Hematopoietic multipotent progenitor cell treated with erythropoietin and hydrocortisone succinate and interleukin-3 and kit ligand, for 4 days (in vitro differentiated cells): ENCODE data around the gene SLC41A1.

Source experiments
- DNase-seq: peaks from one replicate; pipeline ENCODE4 v3.0.0-alpha.2; 2015

The SLC41A1 gene

GRCh38 chr1:205785446-205785845 lies 27.6 kb downstream of the SLC41A1 start:
- no peak for DNase-seq

- DNase-seq = no peak
Measured at GRCh38 chr1:205783904-205784303, 29.1 kb downstream of the SLC41A1 start.

GRCh38 chr1:205783433-205783795 lies 29.6 kb downstream of the SLC41A1 start:
- no peak for DNase-seq

GRCh38 chr1:205782627-205783432 lies 30.2 kb downstream of the SLC41A1 start:
- no peak for DNase-seq

GRCh38 chr1:205780335-205780734 lies 32.7 kb downstream of the SLC41A1 start:
- no peak for DNase-seq

- peak; percentile 75 for DNase-seq
Measured at GRCh38 chr1:205777994-205778393, 35.0 kb downstream of the SLC41A1 start.

GRCh38 chr1:205775717-205776056 lies 37.3 kb downstream of the SLC41A1 start:
- DNase-seq = no peak

GRCh38 chr1:205775015-205775716 lies 37.8 kb downstream of the SLC41A1 start, which contains the start of gene RAB29:
RAB29 (minus strand) TSS chr1:205775482; CDS start chr1:205774956, 526 bp downstream.
- DNase-seq = peak; percentile 93

GRCh38 chr1:205774198-205775014 lies 38.6 kb downstream of the SLC41A1 start:
- peak; percentile 21 for DNase-seq

- DNase-seq = no peak
Measured at GRCh38 chr1:205772607-205773032, 40.4 kb downstream of the SLC41A1 start.

- DNase-seq = no peak
Measured at GRCh38 chr1:205770618-205771017, 42.4 kb downstream of the SLC41A1 start.

GRCh38 chr1:205769641-205770365 lies 43.2 kb downstream of the SLC41A1 start:
- DNase-seq = no peak

- no peak for DNase-seq
Measured at GRCh38 chr1:205767248-205767647, 45.8 kb downstream of the SLC41A1 start.

- no peak for DNase-seq
Measured at GRCh38 chr1:205766570-205766969, 46.4 kb downstream of the SLC41A1 start.

- DNase-seq = no peak
Measured at GRCh38 chr1:205766038-205766437, 47.0 kb downstream of the SLC41A1 start.

GRCh38 chr1:205764578-205764977 lies 48.4 kb downstream of the SLC41A1 start:
- DNase-seq = no peak

GRCh38 chr1:205763980-205764379 lies 49.0 kb downstream of the SLC41A1 start:
- DNase-seq = no peak

- no peak for DNase-seq
Measured at GRCh38 chr1:205760606-205761005, 52.4 kb downstream of the SLC41A1 start.

- no peak for DNase-seq
Measured at GRCh38 chr1:205756552-205756951, 56.4 kb downstream of the SLC41A1 start.

- no peak for DNase-seq
Measured at GRCh38 chr1:205754857-205755256, 58.1 kb downstream of the SLC41A1 start.

GRCh38 chr1:205751036-205751651 lies 61.9 kb downstream of the SLC41A1 start:
- DNase-seq = peak; percentile 62
